K562 (cell line): ENCODE measurements around the gene FYB1. TPM values are rescaled to one million over a fixed set of nuclear protein-coding genes. Genes with fewer than 3 reads are reported as not detected.

Experiments
- ARID3A ChIP-seq: IDR thresholded peaks from 2 replicates; pipeline ENCODE4 v1.6.1; 2012; ENCODE audit warnings: low read depth, low read length, improper control_type of control experiment, borderline replicate concordance
- ARNT ChIP-seq, 2 experiments: fragments of 450-650 bp; IDR thresholded peaks; 2 replicates each; pipeline ENCODE4 v1.6.1; 2016; ENCODE audit warnings: mild to moderate bottlenecking in 1 of 2
- CBFA2T2 ChIP-seq: fragments of 450-650 bp; conservative IDR thresholded peaks from 2 replicates; pipeline ENCODE4 v1.6.1; 2017; ENCODE audit warnings: mild to moderate bottlenecking
- CXXC5 ChIP-seq: fragments of 250-450 bp; sonication (Bioruptor Pico); IDR thresholded peaks from 2 replicates; pipeline ENCODE4 v1.8.0; 2022; ENCODE audit warnings: inconsistent platforms, mild to moderate bottlenecking, moderate library complexity
- GATA2 ChIP-seq: sonication (generic); formaldehyde crosslinking; IDR thresholded peaks from 2 replicates; pipeline ENCODE4 v1.4.0; 2020; ENCODE audit warnings: mild to moderate bottlenecking, missing genetic modification reagents
- HDAC2 ChIP-seq: fragments of 450-650 bp; IDR thresholded peaks from 2 replicates; pipeline ENCODE4 v1.6.1; 2016; ENCODE audit warnings: mild to moderate bottlenecking
- HMBOX1 ChIP-seq: sonication (generic); IDR thresholded peaks from 2 replicates; pipeline ENCODE4 v1.6.1; 2016
- MTA1 ChIP-seq: fragments of 450-650 bp; IDR thresholded peaks from 2 replicates; pipeline ENCODE4 v1.6.1; 2017; ENCODE audit warnings: borderline replicate concordance
- NBN ChIP-seq: fragments of 450-650 bp; IDR thresholded peaks from 2 replicates; pipeline ENCODE4 v1.6.1; 2016; ENCODE audit warnings: low read depth, mild to moderate bottlenecking
- RAD21 ChIP-seq, 2 experiments: fragments of 250-450 bp in 1 of 2; fragments of 450-650 bp in 1 of 2; sonication (Bioruptor Pico) in 1 of 2; formaldehyde crosslinking in 1 of 2; IDR thresholded peaks in 1 of 2; conservative IDR thresholded peaks in 1 of 2; 2 replicates each; pipeline versions ENCODE4 v1.4.0 to v1.8.0; 2020 to 2022; ENCODE audit warnings: mild to moderate bottlenecking in 2 of 2, moderate library complexity in 1 of 2
- RFX1 ChIP-seq: fragments of 450-650 bp; IDR thresholded peaks from 2 replicates; pipeline ENCODE4 v1.6.1; 2016; ENCODE audit warnings: mild to moderate bottlenecking, moderate library complexity
- SREBF1 ChIP-seq: fragments of 150-350 bp; IDR thresholded peaks from 2 replicates; pipeline ENCODE4 v1.6.1; 2014; ENCODE audit warnings: antibody characterized with exemption, low read depth, low read length, borderline replicate concordance
- SRF ChIP-seq, 2 experiments: fragments of 250-450, 450-650 bp in 1 of 2; sonication (Bioruptor Pico) in 1 of 2; sonication (generic) in 1 of 2; formaldehyde crosslinking; IDR thresholded peaks; 2 replicates each; pipeline versions ENCODE4 v1.5.0 to v1.5.1; 2020 to 2022; ENCODE audit warnings: mild to moderate bottlenecking in 1 of 2, missing genetic modification reagents in 1 of 2
- TRIM24 ChIP-seq, 2 experiments: fragments of 450-650 bp; IDR thresholded peaks; 2 replicates each; pipeline ENCODE4 v1.6.1; 2016
- ZBTB2 ChIP-seq: fragments of 450-650 bp; IDR thresholded peaks from 2 replicates; pipeline ENCODE4 v1.6.1; 2016; ENCODE audit warnings: antibody characterized with exemption
- ZNF124 ChIP-seq: sonication (generic); formaldehyde crosslinking; IDR thresholded peaks from 2 replicates; pipeline ENCODE4 v1.8.1; 2022; ENCODE audit warnings: missing genetic modification reagents
- ZNF277 ChIP-seq: fragments of 250-450 bp; sonication (Bioruptor Pico); IDR thresholded peaks from 2 replicates; pipeline ENCODE4 v1.8.0; 2022; ENCODE audit warnings: inconsistent platforms, mild to moderate bottlenecking, moderate library complexity, borderline replicate concordance
- ZNF316 ChIP-seq: fragments of 450-650 bp; IDR thresholded peaks from 2 replicates; pipeline ENCODE4 v1.6.1; 2016
- polyA plus RNA-seq, 8 experiments: library from polyadenylated mRNA; depleted of rRNA in 4 of 8; stranded (reverse) in 5 of 8; unstranded in 3 of 8; fragments of >200 nt; fragmentation: Nextera tagmentation in 2 of 8; fragmentation: Illumina TruSeq in 1 of 8; extraction: Ambion mirVana in 2 of 8; extraction: Trizol in 1 of 8; gene quantifications; 2 replicates each; pipeline versions ENCODE4 v1.2.1 to v1.2.3, GENCODE V29; 2011 to 2014; ENCODE audit warnings: inconsistent platforms in 1 of 8, missing spikeins in 1 of 8
- total RNA-seq, 7 experiments: library from RNA; depleted of rRNA in 6 of 7; stranded (reverse); fragments of >200 nt in 6 of 7; fragmentation: Illumina TruSeq in 2 of 7; extraction: Trizol in 2 of 7; gene quantifications; 2 replicates each; pipeline versions ENCODE4 v1.2.1 to v1.2.3, GENCODE V29; 2011 to 2021; ENCODE audit warnings: low replicate concordance in 1 of 7

Gene FYB1
- total and polyA plus RNA-seq, 9 of the 15 experiments (the other 6 are each of a cell fraction or from before 2014, with no cell fraction given) = 4.7 to 31.5 (median 9.7) TPM

- no peak for TF ChIP-seq RFX1
- TF ChIP-seq MTA1 = 0 out of 2 replicates have a peak, but pooled peaks have one; percentile 17
- TF ChIP-seq ZBTB2 = 0 out of 2 replicates have a peak, but pooled peaks have one; percentile 20
- peak; percentile 57; the same call in 1 of the 2 replicates for TF ChIP-seq NBN
- TF ChIP-seq CXXC5 (CRISPR knock-in tag) = peak; percentile 28; the same call in 1 of the 2 replicates
- no peak for TF ChIP-seq ZNF277 (CRISPR knock-in tag)
- no peak for TF ChIP-seq ZNF124 (CRISPR knock-in tag)
- no peak for TF ChIP-seq SREBF1
- TF ChIP-seq ZNF316 = no peak
- peak in 1 of 2 experiments; percentile 66; a peak in 1 of 4 replicates for TF ChIP-seq SRF (CRISPR knock-in tag; IDR thresholded peaks at IDR 0.05)
- TF ChIP-seq HMBOX1 = peak; percentile 68
- TF ChIP-seq ARNT (IDR thresholded peaks at IDR 0.05) = peak in 1 of 2 experiments; percentile 77; a peak in 2 of 4 replicates
- TF ChIP-seq CBFA2T2 = no peak
- 0 out of 2 replicates have a peak, but pooled peaks have one; percentile 43 for TF ChIP-seq ARID3A
- TF ChIP-seq TRIM24 (IDR thresholded peaks at IDR 0.05) = peak in 1 of 2 experiments; percentile 6; a peak in 1 of 4 replicates
- no peak for TF ChIP-seq GATA2 (CRISPR knock-in tag)
- 0 out of 2 replicates have a peak, but pooled peaks have one; percentile 20 for TF ChIP-seq HDAC2
- peak; percentile 80 to 91 for TF ChIP-seq RAD21 (CRISPR knock-in tag; conservative IDR thresholded peaks at IDR 0.05 in 1 of 2, IDR thresholded peaks at IDR 0.05 in 1 of 2)
Observed at GRCh38 chr5:39080597-39081204, 138.7 kb downstream of the FYB1 start (continued).
